GM12872 (cell line): ENCODE measurements around the gene CWC27.

Experiments
- TF ChIP-seq, protein P1 (sequence below): IDR thresholded peaks from 3 replicates; pipeline ENCODE4 v1.5.1; 2011; ENCODE audit warnings: low read depth, mild to moderate bottlenecking, low read length, moderate library complexity; ENCODE audit not compliant: insufficient read depth

CWC27 gene

GRCh38 chr5:65047948-65048690 lies 279.4 kb downstream of the CWC27 start:
- TF ChIP-seq, protein P1, sequence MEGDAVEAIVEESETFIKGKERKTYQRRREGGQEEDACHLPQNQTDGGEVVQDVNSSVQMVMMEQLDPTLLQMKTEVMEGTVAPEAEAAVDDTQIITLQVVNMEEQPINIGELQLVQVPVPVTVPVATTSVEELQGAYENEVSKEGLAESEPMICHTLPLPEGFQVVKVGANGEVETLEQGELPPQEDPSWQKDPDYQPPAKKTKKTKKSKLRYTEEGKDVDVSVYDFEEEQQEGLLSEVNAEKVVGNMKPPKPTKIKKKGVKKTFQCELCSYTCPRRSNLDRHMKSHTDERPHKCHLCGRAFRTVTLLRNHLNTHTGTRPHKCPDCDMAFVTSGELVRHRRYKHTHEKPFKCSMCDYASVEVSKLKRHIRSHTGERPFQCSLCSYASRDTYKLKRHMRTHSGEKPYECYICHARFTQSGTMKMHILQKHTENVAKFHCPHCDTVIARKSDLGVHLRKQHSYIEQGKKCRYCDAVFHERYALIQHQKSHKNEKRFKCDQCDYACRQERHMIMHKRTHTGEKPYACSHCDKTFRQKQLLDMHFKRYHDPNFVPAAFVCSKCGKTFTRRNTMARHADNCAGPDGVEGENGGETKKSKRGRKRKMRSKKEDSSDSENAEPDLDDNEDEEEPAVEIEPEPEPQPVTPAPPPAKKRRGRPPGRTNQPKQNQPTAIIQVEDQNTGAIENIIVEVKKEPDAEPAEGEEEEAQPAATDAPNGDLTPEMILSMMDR = no peak

DNA sequence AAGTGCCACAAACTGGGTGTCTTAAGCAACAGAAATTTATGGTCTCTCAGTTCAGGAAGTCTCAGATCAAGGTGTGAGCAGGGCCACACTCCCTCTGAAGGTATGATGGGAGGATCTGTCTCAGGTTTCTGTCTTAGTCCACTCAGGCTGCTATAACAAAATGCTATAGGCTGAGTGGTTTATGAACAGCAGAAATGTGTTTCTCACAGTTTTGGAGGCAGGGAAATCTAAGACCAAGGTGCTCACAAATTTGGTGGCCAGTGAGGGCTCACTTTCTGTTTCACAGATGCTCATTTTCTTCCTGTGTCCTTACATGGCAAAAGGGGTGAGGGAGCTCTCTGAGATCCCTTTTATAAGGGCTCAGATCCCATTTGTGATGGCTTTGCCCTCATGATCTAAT lies 281.4 kb downstream of the CWC27 start:
- TF ChIP-seq, protein P1 = no peak

DNA sequence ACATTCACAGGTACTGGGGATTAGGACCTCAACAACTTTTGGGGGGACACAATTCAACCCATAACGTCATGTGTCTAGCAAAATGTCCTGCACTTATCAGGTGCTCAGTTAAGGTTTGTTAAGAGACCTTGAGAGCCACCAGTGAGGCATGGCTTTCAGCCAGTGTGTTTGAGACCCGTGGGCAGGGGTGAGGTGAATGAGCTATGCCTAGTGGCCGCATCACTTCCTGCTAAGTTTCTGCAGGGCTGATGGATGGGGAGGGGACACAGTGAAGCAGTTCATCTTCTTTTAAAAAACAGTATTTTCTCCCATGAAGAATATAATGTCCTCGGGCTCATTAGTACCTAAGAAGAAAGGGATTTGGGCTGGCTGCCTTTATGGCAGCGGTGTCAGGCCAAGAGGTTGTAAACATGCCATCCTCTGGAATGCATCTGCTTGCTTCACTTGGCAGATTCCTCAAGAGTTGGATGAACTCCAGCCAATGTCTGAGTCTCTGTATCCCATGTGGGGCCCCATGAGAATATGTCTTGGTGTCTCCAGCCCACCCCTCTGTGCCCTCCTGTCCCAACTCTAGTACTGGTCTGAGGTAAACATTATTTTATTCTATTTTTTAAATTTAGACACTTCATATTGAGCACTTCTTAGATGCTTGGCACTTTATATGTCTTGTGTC lies 282.2 kb downstream of the CWC27 start:
- TF ChIP-seq, protein P1 = no peak

DNA sequence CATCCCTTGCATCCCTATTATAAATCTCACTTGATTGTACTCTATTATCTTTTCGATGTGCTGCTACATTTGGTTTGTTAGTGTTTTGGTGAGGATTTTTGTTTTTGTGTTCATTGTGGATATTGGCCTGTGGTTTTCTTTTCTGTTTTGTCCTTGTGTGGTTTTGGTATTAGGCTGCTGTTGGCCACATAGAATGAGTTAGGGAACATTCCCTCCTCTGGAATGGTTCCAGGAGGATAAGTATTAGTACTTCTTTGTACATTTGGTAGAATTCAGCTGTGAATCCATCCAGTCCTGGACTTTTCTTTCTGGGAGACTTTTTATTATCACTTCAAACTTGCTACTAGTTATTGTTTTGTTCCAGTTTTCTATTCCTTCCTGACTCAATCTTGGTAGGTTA lies 287.2 kb downstream of the CWC27 start:
- TF ChIP-seq, protein P1 = no peak

DNA sequence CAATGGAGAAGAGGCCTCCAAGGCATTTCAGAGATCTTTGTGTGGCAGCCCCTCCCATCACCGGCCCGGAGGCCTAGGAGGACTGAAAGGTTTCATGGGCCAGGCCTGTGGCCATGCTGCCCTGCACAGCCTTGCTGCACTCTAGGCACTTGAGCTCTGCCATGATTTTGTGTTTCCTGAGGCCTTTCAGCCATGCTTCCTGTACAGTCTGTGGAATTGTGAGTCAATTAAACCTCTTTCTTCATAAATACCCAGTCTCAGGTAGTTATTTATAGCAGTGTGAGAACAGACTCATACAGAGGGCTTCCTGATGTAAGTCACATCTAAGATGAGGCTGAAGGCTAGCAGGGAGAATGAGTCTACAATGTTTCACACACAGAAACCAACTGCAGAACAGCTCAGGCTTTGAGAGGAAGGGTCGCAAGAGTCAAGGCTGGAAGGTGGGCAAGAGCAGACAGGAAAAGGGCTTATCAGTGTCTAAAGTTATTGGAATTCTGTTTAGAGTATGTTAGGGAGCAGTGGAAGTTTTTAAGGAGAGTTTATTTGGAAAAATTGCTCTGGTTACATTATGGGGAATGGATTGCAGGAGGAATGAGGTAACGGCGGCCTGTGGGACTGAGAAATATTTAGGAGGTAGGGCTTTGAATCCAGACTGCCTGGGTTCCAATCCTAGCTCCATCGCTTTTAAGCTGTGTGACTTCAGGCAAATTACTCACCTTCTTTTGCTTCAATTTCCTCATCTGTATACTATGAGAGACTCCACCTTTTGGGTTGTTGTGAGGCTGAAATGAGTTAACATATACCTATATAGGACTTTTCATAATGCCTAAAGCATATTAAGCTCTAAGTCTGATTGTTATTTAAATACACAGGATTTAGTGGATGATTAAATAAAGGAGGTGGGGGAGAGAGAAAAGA lies 291.2 kb downstream of the CWC27 start:
- TF ChIP-seq, protein P1 = no peak

GRCh38 chr5:65061250-65061973 lies 292.7 kb downstream of the CWC27 start:
- TF ChIP-seq, protein P1 = no peak
